GM20431 (cell line): ENCODE measurements around the gene PRPS2.

Experiments used
- in situ Hi-C: fragments of 300-500 bp; cut with MseI, MboI; formaldehyde crosslinking; loops from one replicate; pipeline ENCODE4 v1.15.0; 2020; ENCODE audit warnings: low sequenced_read_pairs; ENCODE audit not compliant: unreplicated experiment

Gene PRPS2

DNA sequence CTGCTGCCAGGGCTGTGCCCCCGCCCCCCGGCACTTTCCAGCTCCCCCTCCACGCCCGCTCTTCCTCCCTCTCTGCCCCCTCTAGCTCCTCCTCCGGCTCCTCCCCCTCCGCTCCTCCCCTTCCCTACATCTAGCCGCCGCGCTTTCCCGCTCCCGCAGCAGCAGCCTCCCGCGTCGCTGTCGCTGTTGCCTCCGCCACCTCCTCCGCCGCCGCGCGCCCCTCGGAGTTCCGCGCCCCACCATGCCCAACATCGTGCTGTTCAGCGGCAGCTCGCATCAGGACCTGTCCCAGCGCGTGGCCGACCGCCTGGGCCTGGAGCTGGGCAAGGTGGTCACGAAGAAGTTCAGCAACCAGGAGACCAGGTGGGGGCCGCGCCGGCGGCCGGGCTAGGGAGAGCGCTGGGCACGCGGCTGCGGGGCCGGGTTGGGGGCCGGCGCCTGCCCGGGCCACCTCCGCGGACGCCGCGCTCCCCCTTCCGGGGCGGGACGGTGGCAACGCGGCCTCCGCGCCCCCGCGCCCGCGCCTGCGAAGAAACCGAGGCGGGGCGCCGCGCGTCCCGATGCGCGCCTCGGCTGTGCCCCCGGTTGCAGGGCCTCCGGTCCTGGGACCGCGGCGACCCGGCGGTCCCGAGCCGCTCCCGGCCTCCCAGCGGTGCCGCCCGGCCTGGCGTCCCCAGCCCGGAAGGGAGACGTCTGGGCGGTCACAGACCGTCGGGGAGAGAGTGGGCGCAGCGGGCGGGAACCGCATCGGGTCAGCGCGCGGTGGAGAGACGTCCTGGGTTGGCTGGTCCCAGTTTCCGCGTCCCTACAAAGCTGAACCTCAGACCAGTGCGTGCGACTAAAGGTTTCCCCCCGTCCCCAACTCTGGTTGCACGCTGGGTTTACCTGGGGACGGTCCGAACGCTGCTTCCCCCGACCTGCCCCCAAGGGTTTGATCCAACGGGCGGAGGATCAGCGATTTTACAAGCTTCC is at the start of gene PRPS2:
Gene PRPS2 (plus strand): TSS at position 156 of the 972 bp plus-strand sequence. CDS start 86 bp downstream, at position 242.
- in situ Hi-C loops: no loop called here

- in situ Hi-C loops: no loop called here
Observed at GRCh38 chrX:12741416-12741815, 49.8 kb upstream of the PRPS2 start.

DNA sequence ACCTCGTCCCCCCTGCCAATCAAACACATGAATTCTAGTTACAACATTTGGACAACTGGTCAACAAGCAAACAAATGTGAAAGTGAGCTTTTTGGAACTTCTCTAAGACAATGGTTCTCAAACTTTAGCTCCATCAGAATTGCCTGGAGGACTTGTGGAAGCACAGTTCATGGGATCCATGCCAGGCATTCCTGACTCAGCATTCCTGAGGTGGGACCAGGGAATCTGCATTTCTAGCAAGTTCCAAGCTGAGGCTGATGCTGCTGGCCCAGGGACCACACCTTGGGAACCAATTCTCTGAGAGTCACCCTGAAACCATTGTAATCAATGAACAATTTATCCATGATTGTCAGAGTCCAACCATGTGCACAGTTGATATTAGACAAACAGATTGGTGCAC is 43.8 kb upstream of the PRPS2 start:
- in situ Hi-C loops: no loop called here

- in situ Hi-C loops: no loop called here
Observed at GRCh38 chrX:12751887-12752286, 39.3 kb upstream of the PRPS2 start.

GRCh38 chrX:12753366-12753765 is 37.8 kb upstream of the PRPS2 start:
- in situ Hi-C loops: no loop called here

DNA sequence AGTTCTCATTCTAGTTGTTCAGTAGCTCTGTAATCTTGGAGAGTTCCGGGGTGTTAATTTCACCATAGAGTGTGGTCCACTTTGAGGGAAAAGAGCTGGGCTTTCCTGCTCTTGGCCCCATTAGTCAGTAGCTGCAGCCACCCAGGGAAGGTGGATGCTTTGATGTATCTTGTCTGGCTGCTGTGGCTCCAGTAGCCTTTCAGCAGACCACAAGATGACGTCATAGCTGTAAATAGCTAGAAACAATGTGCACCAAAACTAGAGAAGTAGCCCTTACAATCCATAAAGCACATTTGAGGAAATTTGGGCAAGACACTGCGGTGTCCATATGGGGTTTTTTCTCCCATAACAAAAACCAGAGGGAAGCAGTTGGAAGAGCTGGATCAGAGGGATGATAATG is 32.9 kb upstream of the PRPS2 start:
- in situ Hi-C loops: no loop called here

DNA sequence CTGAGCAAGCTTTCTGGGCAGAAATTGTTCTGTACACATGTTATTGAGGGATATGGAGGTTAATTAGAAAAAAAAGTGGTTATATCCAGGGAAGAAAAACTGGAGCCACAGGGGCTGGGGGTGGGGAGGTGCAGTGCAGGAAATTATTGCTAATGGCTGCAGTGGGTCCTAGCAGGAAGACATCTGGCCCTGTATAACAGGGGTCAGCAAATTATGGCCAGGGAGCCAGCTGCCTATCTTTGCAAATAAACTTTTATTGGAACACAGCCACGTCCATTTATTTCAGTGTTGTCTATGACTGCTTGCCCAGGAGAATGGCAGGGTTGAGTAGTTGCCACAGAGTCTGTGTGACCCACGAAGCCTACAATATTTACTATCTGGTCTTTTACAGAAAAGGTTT is 23.4 kb upstream of the PRPS2 start:
- in situ Hi-C loops: no loop called here

DNA sequence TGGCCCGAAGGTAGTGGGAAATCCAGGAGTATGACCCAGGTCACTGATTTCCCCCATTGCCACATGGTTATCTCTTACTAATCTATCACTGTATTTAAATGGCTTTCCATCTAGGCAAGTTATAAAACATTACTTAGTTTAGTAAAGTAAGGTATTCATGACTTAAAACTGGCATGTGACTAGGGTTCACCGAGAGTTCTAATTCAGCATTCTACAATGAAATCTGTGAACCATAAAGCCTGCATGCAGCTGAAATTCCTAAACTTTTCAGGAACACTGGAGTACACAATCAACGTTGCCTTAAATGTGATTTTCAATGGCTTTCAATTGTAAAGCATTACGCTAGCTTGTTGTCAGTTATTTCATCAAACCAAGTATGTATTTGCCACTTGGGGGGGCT is 22.7 kb upstream of the PRPS2 start:
- in situ Hi-C loops: no loop called here

GRCh38 chrX:12770440-12770839 is 20.8 kb upstream of the PRPS2 start:
- in situ Hi-C loops: no loop called here

GRCh38 chrX:12771445-12772069 is 19.7 kb upstream of the PRPS2 start:
- in situ Hi-C loops: no loop called here

- in situ Hi-C loops: no loop called here
Observed at GRCh38 chrX:12777670-12778069, 13.5 kb upstream of the PRPS2 start.

DNA sequence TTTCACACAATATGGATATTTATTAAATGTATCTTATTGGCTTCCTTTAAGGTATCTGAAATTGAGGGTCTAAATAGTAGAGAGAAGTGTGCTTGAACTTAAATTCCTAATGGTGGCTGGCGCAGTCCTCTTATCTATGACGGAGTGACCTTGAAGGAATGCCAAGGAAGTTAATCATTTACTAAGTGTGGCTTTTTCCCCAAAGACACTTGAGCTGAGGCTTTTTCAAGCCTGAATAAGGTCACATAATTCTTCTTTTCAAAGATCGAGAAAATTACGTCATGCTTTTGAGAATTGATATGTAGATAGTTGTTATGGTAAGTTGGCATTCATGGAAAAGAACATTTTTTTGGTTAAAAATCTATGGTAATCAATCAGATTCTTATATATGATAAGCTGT is 11.7 kb upstream of the PRPS2 start:
- in situ Hi-C loops: no loop called here

DNA sequence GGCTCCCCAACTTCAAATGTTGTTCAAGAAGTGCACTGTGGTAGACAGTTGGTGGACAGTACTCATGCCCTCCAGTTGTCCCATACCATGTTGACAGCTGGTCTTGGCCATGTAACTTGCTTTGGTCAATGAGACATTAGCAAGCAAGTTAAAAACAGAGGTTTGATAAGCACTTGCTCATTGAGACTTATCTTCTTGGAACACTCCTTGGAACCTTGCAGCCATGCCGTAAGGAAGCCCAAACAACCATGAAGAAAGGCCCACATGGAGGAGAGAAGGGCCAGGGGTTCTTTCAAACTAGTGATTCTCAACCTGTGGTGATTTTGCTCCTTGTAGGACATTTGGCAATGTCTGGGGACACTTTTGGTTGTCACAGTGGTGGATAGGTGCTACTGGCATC is 2.6 kb upstream of the PRPS2 start:
- in situ Hi-C loops: no loop called here

- in situ Hi-C loops: no loop called here
Observed at GRCh38 chrX:12789976-12790375, 1.2 kb upstream of the PRPS2 start.

DNA sequence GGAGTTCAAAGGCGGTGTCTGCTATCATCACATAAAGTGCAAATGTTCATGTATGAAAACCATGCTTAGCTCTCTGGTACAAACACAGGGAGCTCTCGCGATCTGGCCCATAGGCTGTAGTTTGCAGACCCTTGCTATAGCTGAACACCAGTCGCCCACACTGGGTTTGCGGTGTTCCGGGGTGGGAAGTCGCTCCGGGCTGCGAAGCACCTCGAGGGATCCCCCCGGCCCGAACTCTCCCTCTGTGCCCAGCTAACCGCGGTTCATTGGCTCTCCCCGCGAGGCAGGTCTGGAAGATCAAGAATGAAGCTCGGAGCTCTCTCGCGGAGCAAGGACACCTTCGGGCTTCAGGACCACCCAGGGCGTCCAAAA is 341 bp upstream of the PRPS2 start:
- in situ Hi-C loops: no loop called here

DNA sequence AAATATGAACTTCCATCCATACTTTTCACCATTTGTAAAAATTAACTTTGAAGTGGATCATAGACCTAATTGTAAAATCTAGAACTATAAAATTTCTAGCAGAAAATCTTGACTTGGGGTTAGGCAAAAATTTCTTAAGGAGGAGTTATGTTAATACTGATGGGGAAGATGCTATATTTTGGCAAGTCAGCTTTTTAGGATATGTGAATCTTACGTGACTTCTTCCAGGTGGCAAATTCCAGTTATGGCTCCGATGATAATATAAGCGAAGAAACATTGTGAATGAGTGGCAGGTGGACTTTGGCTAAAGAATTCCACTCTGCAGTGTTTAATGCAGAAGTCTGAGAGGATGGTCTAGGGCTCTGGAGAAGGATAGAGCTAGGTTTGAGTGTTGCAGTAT is 1.5 kb downstream of the PRPS2 start:
- in situ Hi-C loops: no loop called here

- in situ Hi-C loops: no loop called here
Observed at GRCh38 chrX:12794654-12795053, 3.4 kb downstream of the PRPS2 start.

- in situ Hi-C loops: no loop called here
Observed at GRCh38 chrX:12798601-12799000, 7.4 kb downstream of the PRPS2 start.

DNA sequence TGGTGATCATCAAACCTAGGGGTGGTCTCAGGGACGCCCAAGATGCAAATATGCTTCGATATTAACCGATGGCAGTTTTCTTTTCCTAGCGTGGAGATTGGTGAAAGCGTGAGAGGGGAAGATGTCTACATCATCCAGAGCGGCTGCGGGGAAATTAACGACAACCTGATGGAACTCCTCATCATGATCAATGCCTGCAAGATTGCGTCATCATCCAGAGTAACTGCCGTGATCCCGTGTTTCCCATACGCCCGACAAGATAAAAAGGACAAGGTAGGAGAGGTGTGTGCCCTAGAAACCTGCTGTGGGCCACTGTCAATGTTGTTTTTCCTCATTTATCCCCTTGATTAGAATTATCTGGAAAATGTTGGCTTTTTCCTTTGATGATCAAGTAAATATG is 7.9 kb downstream of the PRPS2 start:
- in situ Hi-C loops: no loop called here

DNA sequence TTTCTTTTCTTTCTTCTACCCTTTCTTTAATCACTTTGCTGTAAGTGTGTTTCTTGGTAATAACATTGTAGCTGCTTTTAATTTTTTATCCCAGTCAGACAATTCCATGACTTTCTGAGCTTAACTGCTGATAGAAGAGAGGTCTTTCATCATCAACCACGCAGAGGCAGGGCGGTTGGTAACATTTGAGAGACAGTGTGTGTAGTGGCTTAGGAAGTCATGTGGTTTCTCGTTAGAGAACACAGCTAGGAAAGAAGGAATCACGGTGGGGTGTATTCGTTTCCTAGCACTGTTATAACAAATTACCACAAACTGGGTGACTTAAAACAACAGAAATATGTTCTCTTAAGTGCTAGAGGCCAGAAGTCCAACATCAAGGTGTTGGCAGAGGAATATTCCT is 11.5 kb downstream of the PRPS2 start:
- in situ Hi-C loops: no loop called here

DNA sequence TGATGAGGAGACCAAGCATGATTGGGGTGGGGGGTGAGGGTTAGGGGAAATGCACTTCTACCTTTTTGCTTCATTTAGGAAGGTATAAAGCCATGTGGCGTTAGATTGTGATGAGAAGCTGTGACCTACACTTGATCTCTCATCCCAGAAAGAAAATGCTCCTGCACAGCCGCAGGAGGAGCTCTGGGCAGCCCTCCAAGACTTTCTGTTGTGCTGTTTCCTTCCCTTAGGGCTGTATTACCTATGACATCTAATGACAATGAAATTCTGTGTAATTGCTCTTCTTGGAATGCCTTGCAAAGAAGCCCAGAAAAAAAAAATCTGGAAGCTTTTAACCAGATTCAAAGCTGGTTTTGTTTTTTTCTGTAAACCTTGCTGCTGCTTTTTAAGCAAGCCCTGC is 13.4 kb downstream of the PRPS2 start:
- in situ Hi-C loops: no loop called here

GRCh38 chrX:12805333-12805732 is 14.1 kb downstream of the PRPS2 start:
- in situ Hi-C loops: no loop called here
